Transverse colon (tissue), 3 donors: ENCODE results near the gene MT1B.

Experiments
- CTCF ChIP-seq, 5 experiments: fragments of 200-600 bp in 3 of 5; fragments of 450-650 bp in 2 of 5; sonication (generic) in 3 of 5; IDR thresholded peaks; 1 replicate in 2 of 5; 2 replicates in 3 of 5; pipeline ENCODE4 v1.5.1; 2016 to 2017; ENCODE audit warnings: antibody characterized with exemption in 5 of 5, inconsistent platforms in 3 of 5, mild to moderate bottlenecking in 2 of 5, moderate library complexity in 1 of 5
- EP300 ChIP-seq: sonication (generic); formaldehyde crosslinking; IDR thresholded peaks from one replicate; pipeline ENCODE4 v1.6.1; 2017; ENCODE audit warnings: antibody characterized with exemption, low read depth

GRCh38 chr16:56618138-56618537 is 33.5 kb upstream of the MT1B start:
- TF ChIP-seq EP300 = no peak
- no peak for TF ChIP-seq CTCF (IDR thresholded peaks at IDR 0.05)
